Measurements from ENCODE around the gene EHMT1.

EHMT1 gene

GRCh38 chr9:137823986-137824771 lies 205.4 kb downstream of the EHMT1 start:
- no peak for DNase-seq (ENCODE audit: low spot score)

GRCh38 chr9:137825324-137825989 lies 206.7 kb downstream of the EHMT1 start:
- DNase-seq (ENCODE audit: low spot score) = no peak

GRCh38 chr9:137827908-137828526 lies 209.2 kb downstream of the EHMT1 start:
- no peak for DNase-seq (ENCODE audit: low spot score)

GRCh38 chr9:137828527-137829259 lies 209.9 kb downstream of the EHMT1 start:
- DNase-seq (ENCODE audit: low spot score) = no peak

- no peak for DNase-seq (ENCODE audit: low spot score)
Observed at GRCh38 chr9:137829260-137829996, 210.6 kb downstream of the EHMT1 start.

- no peak for DNase-seq (ENCODE audit: low spot score)
Observed at GRCh38 chr9:137832191-137832700, 213.4 kb downstream of the EHMT1 start.

GRCh38 chr9:137832830-137833590 lies 214.2 kb downstream of the EHMT1 start:
- no peak for DNase-seq (ENCODE audit: low spot score)

- no peak for DNase-seq (ENCODE audit: low spot score)
Observed at GRCh38 chr9:137833721-137834613, 215.2 kb downstream of the EHMT1 start.

GRCh38 chr9:137834846-137835546 lies 216.2 kb downstream of the EHMT1 start:
- no peak for DNase-seq (ENCODE audit: low spot score)

GRCh38 chr9:137836151-137836830 lies 217.5 kb downstream of the EHMT1 start:
- no peak for DNase-seq (ENCODE audit: low spot score)

- DNase-seq (ENCODE audit: low spot score) = peak; percentile 62
Observed at GRCh38 chr9:137836831-137837241, 218.0 kb downstream of the EHMT1 start.

- no peak for DNase-seq (ENCODE audit: low spot score)
Observed at GRCh38 chr9:137837345-137838278, 218.8 kb downstream of the EHMT1 start.

GRCh38 chr9:137838576-137838975 lies 219.8 kb downstream of the EHMT1 start:
- no peak for DNase-seq (ENCODE audit: low spot score)

GRCh38 chr9:137843355-137843754 lies 224.6 kb downstream of the EHMT1 start:
- DNase-seq (ENCODE audit: low spot score) = no peak

- peak; percentile 56 for DNase-seq (ENCODE audit: low spot score)
Observed at GRCh38 chr9:137851516-137852267, 232.9 kb downstream of the EHMT1 start.

GRCh38 chr9:137853392-137853995 lies 234.7 kb downstream of the EHMT1 start:
- DNase-seq (ENCODE audit: low spot score) = no peak

Data from SK-N-DZ (cell line).